ENCODE measurements around the gene LTBP3.
"Not testable (repeated sequence)": the region's sequence is repeated elsewhere in the genome, so short reads cannot be mapped to it uniquely, and the experiment has no call there.

Gene LTBP3

DNA sequence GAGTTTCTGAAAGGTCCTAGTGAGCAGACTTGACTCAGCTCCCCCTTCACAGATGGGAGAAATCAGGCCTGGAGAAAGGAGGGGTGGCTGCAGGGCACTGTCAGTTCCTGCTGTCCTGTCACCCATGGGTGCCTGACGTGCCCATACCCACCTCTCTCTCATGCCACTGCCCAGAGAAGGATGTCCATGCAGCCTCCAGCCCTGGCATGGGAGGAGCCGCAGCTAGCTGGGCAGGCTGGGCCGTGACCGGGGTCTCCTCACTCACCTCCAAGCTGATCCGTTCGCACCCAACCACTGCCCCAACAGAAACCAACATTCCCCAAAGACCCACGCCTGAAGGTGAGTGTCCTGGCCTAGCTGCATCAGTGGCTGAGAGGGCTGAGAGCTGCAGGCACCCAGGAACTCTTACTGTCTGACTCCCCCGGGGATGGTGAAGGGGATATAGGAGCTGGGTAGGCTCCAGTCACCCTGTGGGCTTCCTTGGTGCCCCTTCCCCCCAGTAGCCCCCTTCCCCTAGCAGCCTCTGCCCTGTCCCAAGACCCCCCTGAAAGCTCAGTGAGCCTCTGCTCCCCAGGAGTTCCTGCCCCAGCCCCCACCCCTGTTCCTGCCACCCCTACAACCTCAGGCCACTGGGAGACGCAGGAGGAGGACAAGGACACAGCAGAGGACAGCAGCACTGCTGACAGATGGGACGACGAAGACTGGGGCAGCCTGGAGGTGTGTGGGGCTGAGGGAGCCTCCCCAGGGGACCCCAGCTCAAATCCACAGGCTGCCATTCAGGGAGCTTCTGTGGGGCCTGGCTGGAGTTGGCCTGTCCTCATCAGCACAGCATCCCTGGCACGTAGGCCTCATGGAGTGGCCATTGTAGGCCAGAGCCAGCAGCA is 21.5 kb downstream of the LTBP3 start:
- DNase-seq (ENCODE audit: low spot score), result no peak

DNA sequence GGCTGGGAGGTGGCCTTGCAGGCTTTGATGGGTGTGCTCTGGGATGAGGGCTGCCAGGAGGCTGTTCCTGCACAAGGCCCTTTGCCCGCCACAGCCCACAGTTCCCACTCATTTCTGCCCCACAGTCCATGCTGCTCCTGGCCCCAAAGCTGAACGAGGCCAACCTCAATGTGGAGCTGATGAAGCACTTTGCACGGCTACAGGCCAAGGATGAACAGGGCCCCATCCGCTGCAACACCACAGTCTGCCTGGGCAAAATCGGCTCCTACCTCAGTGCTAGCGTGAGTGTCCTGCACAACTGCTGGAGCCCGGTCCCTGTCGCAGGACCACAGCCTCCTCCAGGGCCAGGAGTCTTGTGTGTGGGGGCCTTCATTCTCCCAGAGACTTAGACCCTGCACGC is 23.1 kb downstream of the LTBP3 start:
- DNase-seq (ENCODE audit: low spot score), result no peak

DNA sequence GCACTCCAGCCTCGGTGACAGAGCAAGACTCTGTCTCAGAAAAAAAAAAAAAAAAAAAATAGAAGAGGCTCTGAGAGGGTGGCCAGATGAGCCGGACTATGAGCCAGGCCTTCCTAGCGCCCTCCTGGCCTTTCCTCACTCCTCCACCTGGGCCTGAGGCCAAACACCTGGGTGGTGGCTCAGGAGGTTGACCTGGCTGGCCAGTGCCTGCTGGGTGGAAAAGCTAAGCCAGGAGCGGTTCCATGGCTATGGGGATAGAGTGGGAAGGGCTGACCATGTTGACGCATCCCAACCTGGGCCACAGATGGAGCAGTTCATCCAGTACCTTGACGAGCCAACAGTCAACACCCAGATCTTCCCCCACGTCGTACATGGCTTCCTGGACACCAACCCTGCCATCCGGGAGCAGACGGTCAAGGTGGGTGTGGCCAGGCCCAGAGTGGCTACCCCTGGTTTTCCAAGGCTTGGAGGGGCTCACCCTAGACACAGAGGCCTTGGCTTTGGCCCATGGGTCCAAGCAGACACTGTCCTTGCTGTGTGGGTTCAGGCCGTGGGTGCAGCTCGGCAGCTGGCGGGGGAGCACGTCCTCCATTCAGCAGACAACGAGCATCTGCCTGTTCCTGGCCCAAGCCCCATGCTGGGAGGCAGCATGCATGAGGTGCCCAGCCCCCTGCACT is 25.6 kb downstream of the LTBP3 start:
- DNase-seq (ENCODE audit: low spot score), result no peak

DNA sequence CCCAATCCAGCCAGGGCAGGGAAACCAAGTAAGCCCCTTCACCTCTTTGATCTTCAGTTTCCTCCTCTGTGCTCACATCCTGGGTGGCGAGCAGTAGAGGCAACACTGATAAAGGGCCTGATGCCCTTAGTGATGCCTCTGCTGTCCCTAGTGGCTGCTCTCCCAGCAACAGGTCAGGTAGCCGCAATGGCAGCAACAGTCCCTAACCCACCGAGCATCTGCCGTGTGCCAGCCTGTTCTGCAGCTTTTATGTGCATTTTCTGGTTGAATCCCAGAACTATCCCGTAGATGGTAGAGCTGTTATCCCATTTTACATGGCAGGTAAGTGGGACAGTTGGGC is 28.0 kb downstream of the LTBP3 start:
- no peak for DNase-seq (ENCODE audit: low spot score)

DNA sequence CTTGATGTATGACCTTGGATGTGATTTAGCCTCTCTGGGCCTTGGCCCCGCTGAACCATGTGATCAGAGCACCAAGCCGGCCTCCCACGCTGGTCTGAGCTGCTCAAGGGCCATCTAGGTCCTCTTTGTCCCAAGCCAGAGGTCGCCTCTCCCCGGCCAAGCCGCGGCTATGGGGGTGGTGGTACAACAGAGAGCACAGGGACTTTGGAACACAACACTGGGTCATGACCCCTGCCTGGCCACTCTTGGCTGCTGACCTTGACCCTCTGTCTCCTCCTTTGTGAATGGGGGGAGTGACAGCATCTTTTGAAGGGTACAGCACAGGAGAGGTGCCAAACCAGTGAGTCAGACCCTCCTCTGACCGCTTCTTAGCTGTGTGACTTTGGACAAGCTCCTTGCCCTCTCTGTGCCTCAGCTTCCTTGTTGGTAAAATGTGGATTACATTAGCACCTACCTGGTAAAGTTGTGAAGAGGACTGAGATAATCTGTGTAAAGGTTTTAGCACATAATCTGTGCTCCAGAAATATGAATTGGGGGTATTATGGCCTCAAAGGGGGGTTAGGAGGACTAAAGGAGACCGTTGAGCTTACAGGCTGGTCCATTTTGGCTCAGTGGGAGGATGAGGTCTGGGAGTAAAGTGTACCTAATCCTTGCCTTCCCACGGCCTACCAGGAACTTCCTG is 28.5 kb downstream of the LTBP3 start:
- no peak for DNase-seq (ENCODE audit: low spot score)

DNA sequence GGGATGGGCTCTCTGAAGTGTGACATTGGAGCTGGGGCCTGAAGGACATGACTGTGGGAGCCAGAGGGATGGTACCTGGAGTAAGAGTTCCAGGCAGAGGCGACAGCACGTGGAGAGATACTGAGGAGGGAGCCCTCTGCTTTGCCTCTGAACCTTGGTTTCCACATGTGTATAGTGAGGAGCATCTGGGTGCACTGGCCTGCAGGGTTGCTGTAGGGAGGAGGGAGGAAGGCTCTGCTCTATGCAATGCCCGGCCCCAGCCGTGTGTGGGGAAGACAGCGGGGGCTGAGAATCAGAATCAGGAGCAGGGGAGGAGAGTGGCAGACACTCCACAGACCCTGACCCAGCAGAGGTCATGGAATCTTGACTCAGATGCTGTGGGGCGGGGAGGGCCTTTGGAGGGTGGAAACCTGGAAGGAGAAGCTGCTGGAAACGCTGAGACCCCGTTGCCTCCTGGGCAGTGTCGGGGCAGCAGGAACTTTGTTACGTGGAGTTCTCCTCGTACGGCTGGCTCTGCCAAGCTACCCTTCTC is 29.3 kb downstream of the LTBP3 start:
- DNase-seq (ENCODE audit: low spot score), result no peak

DNA sequence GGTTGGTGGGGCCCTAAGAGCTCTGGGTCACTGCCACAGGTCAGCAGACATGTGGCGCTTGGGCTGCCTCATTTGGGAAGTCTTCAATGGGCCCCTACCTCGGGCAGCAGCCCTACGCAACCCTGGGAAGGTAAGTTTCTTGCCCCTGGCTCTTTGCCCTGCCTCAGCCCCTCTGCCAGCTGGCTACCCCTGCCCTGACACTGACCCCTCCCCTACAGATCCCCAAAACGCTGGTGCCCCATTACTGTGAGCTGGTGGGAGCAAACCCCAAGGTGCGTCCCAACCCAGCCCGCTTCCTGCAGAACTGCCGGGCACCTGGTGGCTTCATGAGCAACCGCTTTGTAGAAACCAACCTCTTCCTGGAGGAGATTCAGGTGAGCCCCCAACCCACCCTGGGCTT is 31.4 kb downstream of the LTBP3 start:
- no peak for DNase-seq (ENCODE audit: low spot score)

DNA sequence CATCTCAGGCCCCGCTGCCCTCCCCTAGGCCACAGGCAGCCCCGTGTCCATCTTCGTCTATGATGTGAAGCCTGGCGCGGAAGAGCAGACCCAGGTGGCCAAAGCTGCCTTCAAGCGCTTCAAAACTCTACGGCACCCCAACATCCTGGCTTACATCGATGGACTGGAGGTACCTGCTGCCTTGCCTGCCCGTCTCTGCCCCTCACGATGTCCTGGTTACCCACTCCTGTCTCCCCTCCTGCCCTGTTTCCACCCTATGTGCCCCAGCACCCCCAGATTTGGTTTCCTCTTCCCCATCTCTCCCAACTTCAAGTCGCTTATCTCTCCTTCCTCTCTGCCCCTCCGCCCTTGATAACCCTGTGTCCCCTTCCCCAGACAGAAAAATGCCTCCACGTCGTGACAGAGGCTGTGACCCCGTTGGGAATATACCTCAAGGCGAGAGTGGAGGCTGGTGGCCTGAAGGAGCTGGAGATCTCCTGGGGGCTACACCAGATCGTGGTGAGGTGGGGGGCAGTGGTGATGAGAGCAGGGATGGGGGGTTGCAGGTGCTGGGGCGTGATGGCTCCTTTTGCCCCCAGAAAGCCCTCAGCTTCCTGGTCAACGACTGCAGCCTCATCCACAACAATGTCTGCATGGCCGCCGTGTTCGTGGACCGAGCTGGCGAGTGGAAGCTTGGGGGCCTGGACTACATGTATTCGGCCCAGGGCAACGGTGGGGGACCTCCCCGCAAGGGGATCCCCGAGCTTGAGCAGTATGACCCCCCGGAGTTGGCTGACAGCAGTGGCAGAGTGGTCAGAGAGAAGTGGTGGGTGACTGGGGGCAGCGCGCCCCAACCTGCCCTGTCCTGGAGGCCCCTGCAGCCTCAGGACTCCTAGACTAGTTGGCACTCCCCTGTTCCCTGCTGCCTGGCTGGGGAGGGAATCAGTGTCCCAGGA is 32.3 kb downstream of the LTBP3 start:
- no peak for DNase-seq (ENCODE audit: low spot score)

DNA sequence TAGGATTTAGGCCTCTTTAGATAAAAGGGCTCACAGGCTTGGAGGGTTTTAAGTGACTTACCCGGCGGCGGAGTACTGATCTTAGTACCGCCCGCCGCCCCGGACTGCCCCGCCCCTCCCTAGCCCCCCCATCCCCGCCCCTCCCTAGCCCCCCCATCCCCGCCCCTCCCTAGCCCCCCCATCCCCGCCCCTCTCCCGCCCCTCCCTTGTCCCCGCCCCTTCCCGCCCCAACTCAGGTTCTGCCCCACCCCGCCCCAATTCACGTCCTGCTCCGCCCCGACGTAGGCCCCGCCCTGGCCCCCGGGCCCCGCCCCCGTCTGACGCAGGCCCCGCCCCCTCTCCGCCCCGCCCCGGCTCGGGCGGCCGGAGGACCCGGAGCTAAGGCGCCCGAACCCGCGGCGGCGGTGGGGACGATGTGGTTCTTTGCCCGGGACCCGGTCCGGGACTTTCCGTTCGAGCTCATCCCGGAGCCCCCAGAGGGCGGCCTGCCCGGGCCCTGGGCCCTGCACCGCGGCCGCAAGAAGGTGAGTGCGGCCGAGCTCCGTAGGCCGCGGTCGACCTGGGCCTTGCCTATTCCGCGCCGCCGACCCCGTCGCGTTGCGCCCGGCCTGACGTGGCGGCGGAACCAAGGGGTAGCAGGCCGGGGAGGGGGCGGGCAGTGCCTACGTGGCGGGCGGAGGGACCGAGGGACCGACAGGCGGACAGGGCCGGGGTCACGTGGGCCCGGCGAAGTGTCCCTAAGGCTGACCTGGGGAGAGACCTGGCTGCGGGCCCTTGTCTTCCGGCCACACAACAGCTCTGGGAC is 33.2 kb downstream of the LTBP3 start, which contains the start of gene SCYL1:
SCYL1 (plus strand) TSS at position 343 of the 805 bp plus-strand sequence; CDS start at position 414, 71 bp downstream.
- peak; percentile 77 for DNase-seq (ENCODE audit: low spot score)

DNA sequence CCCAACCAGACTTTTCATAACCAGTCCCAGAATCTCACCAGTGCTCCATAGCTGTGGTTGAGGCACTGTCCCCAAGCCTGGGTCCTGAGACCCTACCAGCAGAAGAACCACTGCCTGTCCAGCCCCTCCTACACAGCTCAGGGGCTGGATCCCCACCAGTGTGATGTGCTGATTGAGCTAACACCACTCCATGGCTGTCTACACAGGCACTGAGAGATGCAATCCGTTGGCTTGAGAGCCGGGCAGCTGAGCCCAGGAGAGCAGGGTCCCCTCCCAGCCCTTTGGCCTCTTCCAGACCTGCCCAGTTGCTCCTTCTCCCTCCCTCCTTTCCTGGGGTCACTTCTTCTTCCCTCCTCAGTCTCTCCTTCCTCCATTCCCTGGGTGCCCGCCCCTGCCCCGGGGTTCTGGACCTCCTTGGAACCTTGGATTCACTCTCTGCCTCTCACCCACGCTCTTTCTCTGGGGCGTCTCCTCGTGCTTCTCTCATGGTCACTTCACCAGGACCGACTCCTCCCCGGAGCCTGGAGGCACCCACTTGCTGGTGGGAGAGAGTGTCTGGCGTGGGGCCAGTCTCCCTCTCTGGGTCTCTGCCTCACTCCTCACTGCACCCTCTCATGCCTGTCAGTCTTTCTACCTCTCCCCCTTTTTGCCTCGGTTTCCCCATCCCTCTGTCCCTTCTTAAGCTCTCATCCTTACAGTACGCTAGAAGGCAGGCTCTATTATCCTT is 34.0 kb downstream of the LTBP3 start:
- no peak for DNase-seq (ENCODE audit: low spot score)

DNA sequence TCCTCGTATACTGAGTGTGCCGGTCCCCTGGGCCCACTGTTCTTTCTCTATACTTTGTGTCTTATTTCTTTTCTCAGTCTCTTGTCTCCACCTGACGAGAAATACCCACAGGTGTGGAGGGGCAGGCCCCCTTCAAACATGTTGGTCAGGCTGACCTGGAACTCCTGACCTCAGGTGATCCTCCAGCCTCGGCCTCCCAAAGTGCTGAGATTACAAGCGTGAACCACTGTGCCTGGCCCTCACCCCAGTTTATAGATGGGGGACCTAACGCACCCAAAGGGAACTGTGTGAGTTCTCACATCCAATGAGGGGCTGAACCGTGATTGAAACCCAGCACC is 34.6 kb downstream of the LTBP3 start:
- DNase-seq (ENCODE audit: low spot score), result not testable (repeated sequence)

DNA sequence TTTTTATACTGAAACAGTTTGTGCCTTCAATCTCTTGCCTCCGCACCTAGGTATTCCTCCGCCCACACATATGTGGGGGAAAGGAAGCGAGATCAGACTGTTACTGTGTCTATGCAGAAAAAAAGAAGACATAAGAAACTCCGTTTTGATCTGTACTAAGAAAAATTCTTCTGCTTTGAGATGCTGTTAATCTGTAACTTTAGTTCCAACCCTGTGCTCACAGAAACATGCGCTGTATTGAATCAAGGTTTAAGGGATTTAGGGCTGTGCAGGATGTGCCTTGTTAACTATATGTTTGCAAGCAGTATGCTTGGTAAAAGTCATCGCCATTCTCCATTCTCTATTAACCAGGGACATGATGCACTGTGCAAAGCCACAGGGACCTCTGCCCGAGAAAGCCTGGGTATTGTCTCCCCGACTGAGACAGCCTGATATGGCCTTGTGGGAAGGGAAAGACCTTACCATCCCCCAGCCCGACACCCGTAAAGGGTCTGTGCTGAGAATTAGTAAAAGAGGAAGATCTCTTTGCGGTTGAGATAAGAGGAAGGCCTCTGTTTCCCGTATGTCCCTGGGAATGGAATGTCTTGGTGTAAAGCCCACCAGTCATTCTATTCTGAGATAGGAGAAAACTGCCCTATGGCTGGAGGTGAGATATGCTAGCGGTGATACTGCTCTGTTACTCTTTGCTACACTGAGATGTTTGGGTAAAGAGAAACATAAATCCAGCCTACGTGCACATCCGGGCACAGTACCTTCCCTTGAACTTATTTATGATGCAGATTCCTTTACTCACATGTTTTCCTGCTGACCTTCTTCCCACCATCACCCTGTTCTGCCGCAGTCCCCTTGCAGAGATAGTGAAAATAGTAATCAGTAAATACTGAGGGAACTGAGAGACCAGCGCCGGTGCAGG is 35.2 kb downstream of the LTBP3 start:
- DNase-seq (ENCODE audit: low spot score), result peak; percentile 69

DNA sequence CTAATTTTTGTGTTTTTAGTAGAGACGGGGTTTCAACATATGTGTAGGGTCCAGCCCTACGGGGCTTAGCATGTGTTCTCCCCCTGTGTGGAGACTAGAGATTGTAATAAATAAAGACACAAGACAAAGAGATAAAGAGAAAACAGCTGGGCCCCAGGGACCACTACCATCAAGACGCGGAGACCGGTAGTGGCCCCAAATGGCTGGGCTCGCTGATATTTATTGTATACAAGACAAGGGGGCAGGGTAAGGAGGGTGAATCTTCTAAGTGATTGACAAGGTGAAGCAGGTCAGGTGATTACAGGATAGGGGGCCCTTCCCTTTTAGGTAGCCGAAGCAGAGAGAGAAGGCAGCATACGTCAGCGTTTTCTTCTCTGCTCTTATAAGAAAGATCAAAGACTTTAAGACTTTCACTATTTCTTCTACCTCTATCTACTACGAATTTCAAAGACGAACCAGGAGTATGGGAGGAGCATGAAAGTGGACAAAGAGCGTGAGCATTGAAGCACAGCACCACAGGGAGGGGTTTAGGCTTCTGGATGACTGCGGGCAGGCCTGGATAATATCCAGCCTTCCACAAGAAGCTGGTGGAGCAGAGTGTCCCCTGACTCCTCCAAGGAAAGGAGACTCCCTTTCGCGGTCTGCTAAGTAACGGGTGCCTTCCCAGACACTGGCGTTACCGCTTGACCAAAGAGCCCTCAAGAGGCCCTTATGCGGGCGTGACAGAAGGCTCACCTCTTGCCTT is 36.2 kb downstream of the LTBP3 start:
- peak; percentile 70 for DNase-seq (ENCODE audit: low spot score)

DNA sequence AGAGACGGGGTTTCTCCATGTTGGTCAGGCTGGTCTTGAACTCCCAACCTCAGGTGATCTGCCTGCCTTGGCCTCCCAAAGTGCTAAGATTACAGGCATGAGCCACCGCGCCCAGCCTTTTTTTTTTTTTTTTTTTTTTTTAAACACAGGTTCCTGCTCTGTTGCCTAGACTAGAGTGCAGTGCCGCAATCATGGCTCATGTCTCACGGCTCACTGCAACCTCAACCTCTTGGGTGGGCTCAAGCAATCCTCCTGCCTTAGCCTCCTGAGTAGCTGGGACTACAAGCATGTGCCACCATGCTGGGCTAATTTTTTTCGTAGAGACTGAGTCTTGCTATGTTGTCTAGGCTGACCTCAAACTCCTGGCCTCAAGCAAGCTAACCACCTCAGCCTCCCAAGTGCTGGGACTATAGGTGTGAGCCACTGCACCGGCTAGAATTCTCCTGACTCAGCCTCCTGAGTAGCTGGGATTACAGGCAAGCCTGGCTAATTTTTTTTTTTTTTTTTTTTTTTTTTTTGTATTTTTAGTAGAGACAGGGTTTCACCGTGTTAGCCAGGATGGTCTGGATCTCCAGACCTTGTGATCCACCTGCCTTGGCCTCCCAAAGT is 39.1 kb downstream of the LTBP3 start:
- not testable (repeated sequence) for DNase-seq (ENCODE audit: low spot score)

DNA sequence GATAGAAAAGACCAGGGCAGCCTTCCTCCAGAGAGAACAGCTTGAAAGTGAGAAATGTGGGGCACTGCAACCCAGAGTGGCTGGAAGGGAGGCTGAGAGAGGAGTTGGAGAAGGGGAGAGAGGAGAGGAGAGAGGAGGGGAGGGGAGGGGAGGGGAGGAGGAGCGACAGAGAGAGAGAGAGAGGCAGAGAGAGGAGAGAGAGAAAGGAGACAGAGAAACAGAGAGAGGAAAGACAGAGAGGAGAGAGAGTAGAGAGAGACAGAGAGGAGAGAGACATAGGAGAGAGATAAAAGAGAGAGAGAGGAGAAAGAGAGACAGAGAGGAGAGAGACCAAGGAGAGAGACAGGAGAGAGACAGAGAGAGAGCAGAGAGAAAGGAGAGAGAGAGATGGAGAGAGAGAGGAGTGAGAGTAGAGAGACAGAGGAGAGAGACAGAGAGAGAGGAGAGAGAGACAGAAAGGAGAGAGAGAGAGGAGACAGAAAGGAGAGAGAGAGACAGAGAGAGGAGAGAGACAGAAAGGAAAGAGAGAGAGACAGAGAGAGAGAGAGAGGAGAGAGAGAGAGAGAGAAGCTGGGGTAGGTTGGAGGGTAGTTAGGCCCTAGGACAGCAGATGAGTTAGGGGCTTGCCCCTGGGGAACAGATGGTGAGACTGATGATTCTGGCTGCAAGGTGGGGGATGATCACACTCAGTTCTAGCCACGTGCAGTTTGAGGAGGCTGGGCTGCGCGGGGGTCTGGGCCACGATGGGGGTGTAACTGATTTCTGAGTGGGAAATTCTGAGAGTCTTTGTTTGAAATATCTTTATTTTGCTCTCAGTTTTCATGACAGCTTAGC is 41.8 kb downstream of the LTBP3 start:
- DNase-seq (ENCODE audit: low spot score), result no peak

DNA sequence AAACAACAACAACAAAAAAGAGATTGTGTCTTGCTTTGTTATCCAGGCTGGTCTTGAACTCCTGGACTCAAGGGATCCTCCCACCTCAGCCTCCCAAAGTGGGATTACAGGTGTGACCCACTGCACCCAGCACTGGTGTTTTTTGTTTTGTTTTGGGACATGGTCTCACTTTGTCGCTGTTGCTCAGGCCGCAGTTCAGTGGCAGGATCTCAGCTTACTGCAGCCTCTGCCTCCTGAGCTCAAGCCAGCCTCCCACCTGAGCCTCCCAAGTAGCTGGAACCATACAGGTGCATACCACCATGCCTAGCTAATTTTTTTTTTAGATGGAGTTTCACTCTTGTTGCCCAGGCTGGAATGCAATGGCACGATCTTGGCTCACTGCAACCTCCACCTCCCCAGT is 45.8 kb downstream of the LTBP3 start:
- not testable (repeated sequence) for DNase-seq (ENCODE audit: low spot score)
